HG03442 (cell line): Measurements from ENCODE around the gene KIFC1.
"Not testable (repeated sequence)": the region's sequence is repeated elsewhere in the genome, so short reads cannot be mapped to it uniquely, and the experiment has no call there.

ENCODE experiments used
- ATAC-seq: cut with Tn5 transposase; IDR thresholded peaks from one replicate; pipeline ENCODE4 v1.9.1; 2021; ENCODE audit warnings: mild to moderate bottlenecking, moderate library complexity; ENCODE audit not compliant: unreplicated experiment

KIFC1 gene, protein sequence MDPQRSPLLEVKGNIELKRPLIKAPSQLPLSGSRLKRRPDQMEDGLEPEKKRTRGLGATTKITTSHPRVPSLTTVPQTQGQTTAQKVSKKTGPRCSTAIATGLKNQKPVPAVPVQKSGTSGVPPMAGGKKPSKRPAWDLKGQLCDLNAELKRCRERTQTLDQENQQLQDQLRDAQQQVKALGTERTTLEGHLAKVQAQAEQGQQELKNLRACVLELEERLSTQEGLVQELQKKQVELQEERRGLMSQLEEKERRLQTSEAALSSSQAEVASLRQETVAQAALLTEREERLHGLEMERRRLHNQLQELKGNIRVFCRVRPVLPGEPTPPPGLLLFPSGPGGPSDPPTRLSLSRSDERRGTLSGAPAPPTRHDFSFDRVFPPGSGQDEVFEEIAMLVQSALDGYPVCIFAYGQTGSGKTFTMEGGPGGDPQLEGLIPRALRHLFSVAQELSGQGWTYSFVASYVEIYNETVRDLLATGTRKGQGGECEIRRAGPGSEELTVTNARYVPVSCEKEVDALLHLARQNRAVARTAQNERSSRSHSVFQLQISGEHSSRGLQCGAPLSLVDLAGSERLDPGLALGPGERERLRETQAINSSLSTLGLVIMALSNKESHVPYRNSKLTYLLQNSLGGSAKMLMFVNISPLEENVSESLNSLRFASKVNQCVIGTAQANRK

DNA sequence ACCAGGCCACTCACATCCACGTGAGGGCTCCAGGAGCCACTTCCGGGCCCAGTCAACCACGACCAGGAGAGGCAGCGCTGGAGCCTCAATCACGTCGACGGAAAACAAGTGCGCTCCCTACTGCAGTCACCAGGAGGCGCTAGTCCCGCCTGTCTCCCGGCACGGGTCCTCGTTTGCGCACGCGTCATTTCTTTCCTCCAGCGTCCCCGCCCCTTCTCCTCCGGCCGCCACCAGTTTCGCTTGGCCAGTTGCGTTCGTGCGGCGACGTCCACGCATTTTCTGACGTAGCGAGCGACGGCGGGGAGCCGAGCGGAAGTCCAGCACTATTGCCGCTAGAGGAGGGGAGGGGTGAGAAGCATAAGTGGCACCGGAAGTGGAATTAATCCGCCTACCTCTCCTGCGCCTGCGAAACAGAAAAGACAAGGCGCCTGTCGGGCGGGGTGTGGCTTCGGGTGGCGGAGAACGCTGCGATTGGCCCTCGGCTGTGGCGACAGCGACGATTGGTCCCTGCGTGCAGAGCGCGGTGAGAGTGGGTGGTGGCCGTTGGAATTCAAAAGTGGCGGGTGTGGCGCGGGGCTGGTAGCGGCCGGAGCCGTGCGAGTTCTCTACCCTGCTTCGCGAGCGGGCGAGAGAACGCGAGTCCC is at the start of gene KIFC1:
TSS of gene KIFC1 (plus strand) at position 546 of the 644 bp plus-strand sequence. CDS start 163 bp downstream, outside the sequence.
- ATAC-seq: peak; percentile 83

DNA sequence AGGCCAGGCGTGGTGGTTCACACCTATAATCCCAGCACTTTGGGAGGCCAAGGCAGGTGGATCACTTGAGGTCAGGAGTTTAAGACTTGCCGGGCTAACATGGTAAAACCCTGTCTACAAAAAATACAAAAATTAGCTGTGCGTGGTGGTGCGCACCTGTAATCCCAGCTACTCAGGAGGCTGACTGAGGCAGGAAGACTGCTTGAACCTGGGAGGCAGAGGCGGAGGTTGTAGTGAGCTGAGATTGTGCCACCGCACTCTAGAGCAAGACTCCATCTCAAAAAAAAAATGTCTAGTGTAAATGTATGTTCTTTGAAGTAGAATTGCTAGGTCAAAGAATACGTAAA is 48.0 kb upstream of the KIFC1 start:
- not testable (repeated sequence) for ATAC-seq

DNA sequence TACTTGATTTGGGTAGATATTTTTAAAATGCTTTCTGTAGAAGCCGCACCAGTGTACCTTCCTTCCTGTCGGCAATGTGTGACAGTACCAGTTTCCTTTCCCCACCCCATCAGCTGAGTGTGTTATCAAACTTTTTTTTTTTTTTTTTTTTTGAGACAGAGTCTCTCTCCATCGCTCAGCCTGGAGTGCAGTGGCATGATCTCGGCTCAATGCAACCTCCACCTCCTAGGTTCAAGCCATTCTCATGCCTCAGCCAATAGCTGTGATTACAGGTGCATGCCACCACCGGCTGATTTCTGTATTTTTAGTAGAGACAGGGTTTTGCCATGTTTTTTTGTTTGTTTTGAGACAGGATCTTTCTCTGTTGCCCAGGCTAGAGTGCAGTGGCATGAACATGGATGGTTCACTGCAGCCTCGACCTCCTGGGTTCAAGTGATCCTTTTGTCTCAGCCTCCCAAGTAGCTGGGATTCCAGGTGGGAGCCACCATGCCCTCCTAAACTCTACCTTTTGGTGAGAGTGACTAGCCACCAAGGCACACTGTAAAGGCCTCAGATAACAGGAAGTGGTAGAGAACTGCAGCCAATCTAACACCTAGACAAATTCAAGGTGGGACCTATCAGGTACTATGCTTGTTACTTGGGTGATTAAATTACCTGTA is 47.5 kb upstream of the KIFC1 start:
- no peak for ATAC-seq

DNA sequence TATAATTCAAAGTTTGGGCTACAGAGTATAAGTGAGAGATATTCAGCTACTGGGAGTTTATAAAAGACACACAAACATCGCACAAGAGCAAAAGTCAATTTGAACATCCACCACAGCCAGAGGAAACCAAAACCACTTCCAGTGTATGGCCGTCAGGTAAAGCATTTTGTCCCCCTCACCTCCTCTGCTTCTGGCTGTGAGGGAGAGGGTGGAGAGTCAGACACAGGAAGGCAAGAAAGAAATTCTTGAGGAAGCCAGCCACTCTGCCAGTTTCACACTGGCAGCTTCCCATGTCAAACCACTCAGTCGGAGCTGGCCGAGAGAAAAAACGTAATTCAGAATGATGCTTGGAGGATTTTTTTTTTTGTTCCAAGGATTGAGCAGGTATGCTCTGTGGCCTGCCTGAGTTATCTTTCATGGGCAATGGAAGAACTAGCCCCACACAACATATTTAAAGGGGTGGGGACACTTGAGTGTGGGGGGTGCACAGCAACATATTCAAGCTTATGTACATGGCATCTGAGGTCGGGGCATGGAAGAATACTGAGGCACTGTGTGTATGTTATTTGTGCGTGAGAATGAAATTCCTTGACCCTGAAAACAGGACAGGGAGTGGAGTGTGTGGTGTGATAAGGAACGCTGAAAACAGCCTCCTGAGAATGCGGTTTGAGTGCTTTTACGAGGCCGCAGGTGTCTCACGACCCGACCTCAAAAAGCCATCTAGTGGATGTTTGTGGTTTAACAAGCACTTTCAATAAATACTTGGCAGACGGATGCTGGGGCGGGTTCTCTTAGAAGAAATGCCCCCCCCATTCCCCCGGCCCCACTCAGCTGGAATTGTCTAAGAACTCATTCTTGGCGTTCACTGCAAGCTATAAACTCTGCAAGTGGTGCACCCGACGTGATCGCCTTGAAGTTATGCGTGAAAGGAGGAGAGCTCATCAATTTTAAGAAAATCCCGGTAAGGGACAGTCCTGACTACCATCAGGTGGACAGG is 46.6 kb upstream of the KIFC1 start:
- no peak for ATAC-seq

DNA sequence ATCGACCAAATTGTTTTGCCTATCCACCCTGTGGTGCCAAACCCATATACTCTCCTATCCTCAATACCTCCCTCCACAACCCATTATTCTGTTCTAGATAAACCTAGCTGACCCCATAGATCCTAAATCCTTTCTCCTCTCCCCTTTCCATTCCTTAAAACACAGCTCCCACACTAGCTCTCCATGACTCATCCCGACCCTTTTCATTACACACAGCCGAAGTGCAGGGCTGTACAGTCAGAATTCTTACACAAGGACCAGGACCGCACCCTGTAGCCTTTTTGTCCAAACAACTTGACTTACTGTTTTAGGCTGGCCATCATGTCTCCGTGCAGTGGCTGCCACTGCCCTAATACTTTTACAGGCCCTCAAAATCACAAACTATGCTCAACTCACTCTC is 44.7 kb upstream of the KIFC1 start:
- not testable (repeated sequence) for ATAC-seq

DNA sequence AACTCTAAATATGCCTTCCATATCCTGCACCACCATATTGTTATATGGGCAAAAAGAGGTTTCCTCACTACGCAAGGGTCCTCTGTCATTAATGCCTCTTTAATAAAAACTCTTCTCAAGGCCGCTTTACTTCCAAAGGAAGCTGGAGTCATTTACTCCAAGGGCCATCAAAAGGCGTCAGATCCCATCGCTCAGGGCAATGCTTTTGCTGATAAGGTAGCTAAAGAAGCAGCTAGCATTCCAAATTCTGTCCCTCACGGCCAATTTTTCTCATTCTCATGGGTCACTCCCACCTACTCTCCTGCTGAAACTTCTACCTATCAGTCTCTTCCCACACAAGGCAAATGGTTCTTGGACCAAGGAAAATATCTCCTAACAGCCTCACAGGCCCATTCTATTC is 43.8 kb upstream of the KIFC1 start:
- ATAC-seq: no peak

DNA sequence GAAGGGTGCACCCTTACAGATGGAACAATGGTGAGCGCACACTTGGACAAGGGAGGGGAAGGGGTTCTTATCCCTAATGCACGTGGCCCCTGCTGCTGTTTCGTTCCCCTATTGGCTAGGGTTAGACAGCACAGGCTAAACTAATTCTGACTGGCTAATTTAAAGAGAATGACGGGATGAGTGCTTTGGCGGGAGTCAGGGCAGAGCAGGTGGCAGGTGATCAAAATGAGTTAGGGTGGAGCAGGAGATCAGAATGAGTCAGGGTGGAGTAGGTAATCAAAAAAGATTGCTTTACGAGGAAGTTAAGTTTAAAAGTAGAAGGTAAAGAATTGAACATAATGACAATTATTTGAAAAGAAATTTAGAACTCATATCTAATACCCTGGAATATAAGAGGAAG is 35.8 kb upstream of the KIFC1 start:
- ATAC-seq: not testable (repeated sequence)

DNA sequence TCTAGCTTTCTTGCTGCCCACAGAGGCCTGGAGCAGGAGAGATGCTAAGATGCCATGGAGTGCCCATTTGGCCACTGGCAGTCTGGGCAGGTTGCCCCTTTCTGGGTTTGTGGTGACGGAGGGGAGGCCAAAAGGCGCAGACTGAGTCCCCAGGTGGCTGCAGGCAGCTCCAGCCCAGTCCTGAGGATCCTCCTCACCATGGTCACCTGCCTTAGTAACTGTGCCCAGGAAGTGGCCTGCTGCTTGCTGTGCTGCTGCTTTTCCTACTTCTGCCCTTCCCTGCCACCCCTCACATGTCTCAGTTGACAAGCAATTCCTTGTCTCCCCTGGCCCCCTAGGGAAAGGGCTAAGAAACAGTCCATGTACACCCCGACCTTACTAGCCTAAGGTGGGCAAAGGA is 35.3 kb upstream of the KIFC1 start:
- no peak for ATAC-seq

DNA sequence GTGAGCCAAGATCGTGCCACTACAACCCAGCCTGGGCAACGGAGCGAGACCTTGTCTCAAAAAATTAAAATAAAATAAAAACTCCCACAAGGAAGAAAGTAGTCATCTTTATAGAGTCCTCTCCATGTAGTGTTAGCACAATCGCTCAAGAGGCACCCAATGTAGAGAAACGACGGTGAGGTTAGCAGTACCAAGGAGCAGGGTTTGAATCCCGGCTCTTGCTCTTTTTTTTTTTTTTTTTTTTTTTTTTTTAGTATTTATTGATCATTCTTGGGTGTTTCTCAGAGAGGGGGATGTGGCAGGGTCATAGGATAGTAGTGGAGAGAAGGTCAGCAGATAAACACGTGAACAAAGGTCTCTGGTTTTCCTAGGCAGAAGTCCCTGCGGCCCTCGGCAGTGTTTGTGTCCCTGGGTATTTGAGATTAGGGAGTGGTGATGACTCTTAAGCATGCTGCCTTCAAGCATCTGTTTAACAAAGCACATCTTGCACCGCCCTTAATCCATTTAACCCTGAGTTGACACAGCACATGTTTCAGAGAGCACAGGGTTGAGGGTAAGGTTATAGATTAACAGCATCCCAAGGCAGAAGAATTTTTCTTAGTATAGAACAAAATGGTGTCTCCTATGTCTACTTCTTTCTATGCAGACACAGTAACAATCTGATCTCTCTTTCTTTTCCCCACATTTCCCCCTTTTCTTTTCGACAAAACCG is 34.3 kb upstream of the KIFC1 start:
- ATAC-seq: not testable (repeated sequence)

DNA sequence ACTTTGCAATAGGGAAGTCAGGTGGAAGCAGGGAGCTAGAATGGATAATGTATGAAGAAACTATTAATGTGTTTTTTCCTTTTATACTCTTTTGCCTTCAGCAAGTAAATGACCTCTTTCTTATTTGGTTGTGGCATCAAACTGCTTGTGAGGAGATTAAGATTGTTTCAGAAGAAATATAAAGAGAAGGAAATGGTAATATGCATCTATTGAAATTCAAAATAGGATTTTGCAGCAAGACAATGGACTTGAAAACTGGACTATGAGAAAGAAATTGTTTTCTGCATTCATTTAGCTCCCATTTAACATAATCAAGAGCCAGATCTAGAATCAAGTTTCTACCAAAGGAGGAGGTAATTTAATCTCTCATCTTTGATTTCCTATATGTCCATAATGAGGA is 32.3 kb upstream of the KIFC1 start:
- no peak for ATAC-seq

DNA sequence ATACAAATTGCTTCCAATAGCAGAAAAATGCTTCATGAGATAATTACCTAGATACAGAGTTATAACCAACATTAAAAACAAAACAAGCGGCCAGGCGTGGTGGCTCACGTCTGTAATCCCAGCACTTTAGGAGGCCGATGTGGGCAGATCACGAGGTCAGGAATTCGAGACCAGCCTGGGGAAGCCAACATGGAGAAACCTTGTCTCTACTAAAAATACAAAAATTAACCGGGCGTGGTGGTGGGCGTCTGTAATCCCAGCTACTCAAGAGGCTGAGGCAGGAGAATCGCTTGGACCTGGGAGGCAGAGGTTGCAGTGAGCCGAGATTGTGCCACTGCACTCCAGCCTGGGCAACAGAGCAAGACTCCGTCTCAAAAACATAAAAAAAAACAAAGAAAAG is 28.1 kb upstream of the KIFC1 start:
- not testable (repeated sequence) for ATAC-seq

DNA sequence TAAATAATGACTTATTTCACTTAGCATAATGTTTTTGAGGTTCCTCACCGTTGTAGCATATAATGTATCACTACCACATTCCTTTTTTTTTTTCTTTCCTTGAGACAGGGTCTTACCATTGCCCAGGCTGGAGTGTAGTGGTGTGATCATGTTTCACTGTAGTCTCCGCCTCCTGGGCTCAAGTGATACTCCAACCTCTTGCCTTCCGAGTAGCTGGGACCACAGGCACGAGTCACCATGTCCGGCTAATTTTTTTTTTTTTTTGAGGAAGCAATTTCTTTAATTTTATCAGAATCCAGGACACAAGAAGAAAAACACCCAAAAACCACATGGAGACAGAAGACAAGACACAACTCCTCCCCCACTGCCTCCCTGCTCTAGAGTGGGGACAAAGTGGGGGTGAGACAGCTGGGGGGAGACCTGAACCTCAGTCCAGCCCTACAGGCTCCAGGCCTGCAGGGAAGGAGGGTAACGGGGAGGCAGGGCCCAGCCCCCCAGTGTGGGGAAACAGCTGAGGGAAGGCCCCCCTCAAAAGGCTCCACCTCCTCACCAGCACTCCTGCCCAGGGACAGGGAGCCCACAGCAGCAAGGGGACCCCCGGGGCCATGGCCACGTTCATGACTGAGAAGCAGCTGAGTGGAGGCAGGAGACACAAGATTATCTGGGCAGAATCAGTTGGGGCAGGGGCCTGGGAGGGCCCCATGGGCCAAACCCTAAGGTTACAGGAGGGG is 27.0 kb upstream of the KIFC1 start:
- not testable (repeated sequence) for ATAC-seq

DNA sequence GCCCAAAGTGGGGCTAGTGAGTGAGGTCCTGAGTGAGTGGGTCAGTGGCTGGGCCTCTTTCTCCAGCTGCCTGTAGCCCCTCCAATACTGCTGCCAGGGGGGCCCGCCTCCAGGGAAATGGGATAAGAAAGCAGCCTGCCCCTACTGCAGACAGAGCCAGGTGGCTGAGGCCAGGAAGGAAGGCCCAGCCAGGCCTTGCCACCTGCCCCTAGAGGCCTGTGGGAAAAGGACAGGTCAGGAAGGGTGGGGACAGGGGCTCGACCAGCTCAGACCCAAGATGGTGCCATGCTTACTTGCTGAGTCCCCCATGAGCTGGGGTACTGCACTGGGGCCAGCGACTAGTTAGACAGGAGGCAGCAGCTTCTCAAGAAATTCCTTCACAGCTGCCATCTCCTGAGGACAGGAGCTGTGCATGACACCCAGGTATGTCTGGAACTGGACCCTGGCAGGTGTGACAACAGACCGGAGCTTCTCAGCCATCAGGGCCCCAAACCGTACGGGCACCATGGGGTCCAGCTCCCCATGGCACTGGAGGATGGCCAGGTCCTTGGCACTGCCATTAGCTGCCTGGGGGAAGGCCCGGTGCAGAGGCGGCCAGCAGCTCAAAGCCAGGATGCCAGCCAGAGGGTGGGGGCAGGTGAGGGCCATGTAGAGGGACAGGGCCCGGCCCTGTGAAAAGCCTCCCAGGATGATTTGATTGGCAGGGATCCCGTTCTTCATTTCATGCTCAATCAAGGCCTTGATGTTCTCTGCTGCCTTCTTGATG is 26.2 kb upstream of the KIFC1 start:
- ATAC-seq: not testable (repeated sequence)

DNA sequence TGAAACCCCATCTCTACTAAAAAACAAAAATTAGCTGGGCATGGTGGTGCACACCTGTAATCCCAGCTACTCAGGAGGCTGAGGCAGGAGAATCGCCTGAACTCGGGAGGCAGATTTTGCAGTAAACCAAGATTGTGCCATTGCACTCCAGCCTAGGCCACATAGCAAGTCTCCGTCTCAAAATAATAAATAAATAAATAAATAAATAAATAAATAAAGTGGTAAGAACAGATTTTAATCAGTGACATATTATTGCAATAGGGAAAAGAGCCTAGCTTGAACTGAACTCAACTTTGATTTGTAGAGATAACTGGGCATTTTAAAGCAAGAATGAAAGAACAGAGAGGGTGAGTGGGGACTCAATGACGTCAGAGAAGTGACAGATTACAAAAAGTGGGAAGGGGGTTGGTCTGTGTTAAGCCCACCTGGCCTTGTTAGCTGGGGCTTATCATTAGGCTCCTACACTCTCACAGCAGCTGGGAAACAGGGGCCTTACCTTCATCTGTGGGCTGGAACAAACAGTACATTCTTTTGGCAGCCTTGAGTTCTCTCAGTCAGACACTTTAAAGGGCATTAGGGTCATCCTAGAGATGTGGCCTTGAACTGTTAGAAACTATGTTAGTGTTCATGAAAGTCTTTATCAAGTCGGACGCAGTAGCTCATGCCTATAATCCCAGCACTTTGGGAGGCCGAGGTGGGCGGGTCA is 24.5 kb upstream of the KIFC1 start:
- no peak for ATAC-seq

DNA sequence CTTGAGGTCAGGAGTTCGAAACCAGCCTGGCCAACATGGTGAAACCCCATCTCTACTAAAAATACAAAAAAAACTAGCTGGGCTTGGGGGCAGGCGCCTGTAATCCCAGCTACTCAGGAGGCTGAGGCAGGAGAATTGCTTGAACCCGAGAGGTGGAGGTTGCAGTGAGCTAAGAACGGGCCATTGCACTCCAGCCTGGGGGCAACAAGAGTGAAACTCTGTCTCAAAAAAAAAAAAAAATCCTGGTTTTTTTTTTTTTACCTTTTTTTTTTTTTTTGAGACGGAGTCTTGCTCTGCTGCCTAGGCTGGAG is 24.0 kb upstream of the KIFC1 start:
- ATAC-seq: not testable (repeated sequence)

DNA sequence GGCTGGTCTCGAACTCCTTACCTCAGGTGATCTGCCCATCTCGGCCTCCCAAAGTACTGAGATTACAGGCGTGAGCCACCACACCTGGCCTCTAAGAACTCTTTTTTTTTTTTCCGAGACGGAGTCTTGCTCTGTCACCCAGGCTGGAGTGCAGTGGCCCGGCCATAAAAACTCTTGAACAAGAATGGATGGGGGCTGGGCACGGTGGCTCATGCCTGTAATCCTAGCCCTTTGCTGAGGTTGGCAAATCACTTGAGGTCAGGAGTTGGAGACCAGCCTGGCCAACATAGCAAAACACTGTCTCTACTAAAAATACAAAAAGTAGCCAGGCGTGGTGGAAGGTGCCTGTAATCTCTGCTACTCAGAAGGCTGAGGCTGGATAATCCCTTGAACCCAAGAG is 19.7 kb upstream of the KIFC1 start:
- not testable (repeated sequence) for ATAC-seq

DNA sequence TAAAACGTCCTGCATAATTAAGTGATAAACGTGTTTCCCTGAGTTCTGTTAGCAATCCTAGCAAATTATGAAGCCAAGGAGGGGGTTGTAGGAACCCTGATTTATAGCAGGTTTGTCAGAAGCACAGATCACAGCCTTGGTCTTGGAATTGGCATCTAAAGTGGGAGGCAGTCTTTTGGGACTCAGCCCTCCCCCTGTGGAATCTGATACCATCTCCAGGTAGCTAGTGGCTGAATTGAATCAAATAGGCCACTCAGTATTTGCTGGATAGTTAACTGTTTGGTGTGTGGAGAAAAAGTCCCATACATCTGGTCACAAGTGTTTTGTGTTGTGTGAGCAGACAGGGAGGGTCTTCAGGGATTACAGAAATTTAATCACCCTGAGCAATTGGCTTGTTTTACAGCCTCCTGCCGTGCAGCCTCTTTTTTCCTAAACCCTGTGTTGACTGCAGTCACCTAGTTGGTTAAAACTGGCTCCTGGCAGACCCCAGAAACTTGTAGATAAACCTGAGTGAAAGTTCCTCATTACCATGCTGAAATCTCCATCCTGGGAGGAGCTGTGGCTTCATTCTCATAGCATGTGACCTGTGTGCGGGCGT is 19.0 kb upstream of the KIFC1 start:
- no peak for ATAC-seq
